GM10266 (cell line): Measurements from ENCODE around the gene TAAR8.

ENCODE experiments used
- DNase-seq: peaks from one replicate; pipeline ENCODE4 v3.0.0; 2012; ENCODE audit errors: extremely low spot score
- CTCF ChIP-seq: IDR thresholded peaks from 2 replicates; pipeline ENCODE4 v1.5.1; 2012; ENCODE audit warnings: mild to moderate bottlenecking, low read depth; ENCODE audit not compliant: control insufficient read depth, insufficient read depth; ENCODE audit errors: missing control alignments

Gene TAAR8

GRCh38 chr6:132512342-132512637 lies 40.2 kb upstream of the TAAR8 start:
- no peak for TF ChIP-seq CTCF
- DNase-seq: no peak

- no peak for TF ChIP-seq CTCF
- DNase-seq: peak; percentile 92
Observed at GRCh38 chr6:132512638-132513632, 39.5 kb upstream of the TAAR8 start, which contains the start of gene STX7. Gene STX7 (minus strand): TSS chr6:132513116. CDS start chr6:132503530, 9,586 bp downstream.

GRCh38 chr6:132513831-132514545 lies 38.5 kb upstream of the TAAR8 start:
- DNase-seq: no peak

GRCh38 chr6:132515386-132515785 lies 37.1 kb upstream of the TAAR8 start:
- DNase-seq: no peak
- no peak for TF ChIP-seq CTCF

More at GRCh38 chr6:132513831-132514545, 38.5 kb upstream of the TAAR8 start:
- no peak for TF ChIP-seq CTCF

- no peak for DNase-seq
- no peak for TF ChIP-seq CTCF
Observed at GRCh38 chr6:132520953-132521352, 31.5 kb upstream of the TAAR8 start.

- DNase-seq: no peak
- TF ChIP-seq CTCF: no peak
Observed at GRCh38 chr6:132524646-132525045, 27.8 kb upstream of the TAAR8 start.
